K562 (cell line): ENCODE measurements around the gene ABR. TPM values are rescaled to one million over a fixed set of nuclear protein-coding genes. Genes with fewer than 3 reads are reported as not detected.

ENCODE experiments used
- ATAC-seq: fragments of 200-7000 bp; cut with Tn5 transposase; 3 replicates; pipeline ENCODE4 v1.9.1; 2020; ENCODE audit warnings: moderate library complexity
- BruUV-seq: library from RNA; stranded (reverse); fragments of 400-500 nt; replicated peaks from 2 replicates; lab custom pipeline; 2021; lab: Mats Ljungman, UMichigan
- CTCF ChIA-PET: fragments of 300-600 bp; formaldehyde crosslinking; extraction: SDS; loops from one replicate; lab custom pipeline; 2021; ENCODE audit warnings: low intra/inter-chr PET ratio; lab: Yijun Ruan, JAX
- POLR2A ChIA-PET: fragments of 300-600, 350-650 bp; sonication (Branson Sonifier 250); formaldehyde crosslinking; extraction: SDS; loops from one replicate; lab custom pipeline; 2021; ENCODE audit warnings: antibody characterized with exemption, inconsistent platforms; lab: Yijun Ruan, JAX
- DNase-seq, 4 experiments: peaks; one replicate each; pipeline versions ENCODE4 v3.0.0 to v3.0.0-alpha.2; 2011 to 2018; ENCODE audit warnings: low spot score in 3 of 4, mixed read lengths in 3 of 4; ENCODE audit errors: extremely low read depth in 1 of 4
- FAIRE-seq: peaks from 2 replicates; lab custom pipeline; 2011; peaks lifted over from hg19 to GRCh38; lab: Jason Lieb, UNC
- H2AFZ ChIP-seq: 2 replicates; pipeline ENCODE4 v1.6.0; 2011; ENCODE audit warnings: low read depth, low read length, control low read depth, inconsistent platforms
- H3K27ac ChIP-seq: fragments of 200-600 bp; 3 replicates; pipeline ENCODE4 v1.8.0; 2011; ENCODE audit warnings: low read depth, mild to moderate bottlenecking, control low read depth, inconsistent platforms, low read length, moderate library complexity, mixed read lengths; ENCODE audit errors: extremely low read depth
- H3K27me3 ChIP-seq, 2 experiments: fragments of 300-600 bp in 1 of 2; 2 replicates in 1 of 2; 3 replicates in 1 of 2; pipeline versions ENCODE4 v1.6.0 to v1.8.0; 2011; ENCODE audit warnings: inconsistent platforms in 2 of 2, low read length in 2 of 2, mild to moderate bottlenecking in 1 of 2, mixed read lengths in 1 of 2, moderate library complexity in 1 of 2; ENCODE audit not compliant: control insufficient read depth in 2 of 2, insufficient read depth in 2 of 2
- H3K36me3 ChIP-seq: fragments of 300-600 bp; 3 replicates; pipeline ENCODE4 v1.8.0; 2011; ENCODE audit warnings: mild to moderate bottlenecking, low read length, inconsistent platforms; ENCODE audit not compliant: control insufficient read depth, insufficient read depth
- H3K4me1 ChIP-seq, 2 experiments: fragments of 200-600 bp in 1 of 2; replicated peaks in 1 of 2; 2 replicates in 1 of 2; 3 replicates in 1 of 2; pipeline versions ENCODE4 v1.5.1 to v1.8.0; 2011; ENCODE audit warnings: inconsistent platforms in 2 of 2, low read length in 2 of 2, mild to moderate bottlenecking in 1 of 2, mixed read lengths in 1 of 2, moderate library complexity in 1 of 2; ENCODE audit not compliant: control insufficient read depth in 2 of 2, insufficient read depth in 2 of 2
- H3K4me2 ChIP-seq: 2 replicates; pipeline ENCODE4 v1.6.1; 2011; ENCODE audit warnings: low read length, control low read depth, inconsistent platforms, mixed read lengths; ENCODE audit not compliant: insufficient read depth
- H3K4me3 ChIP-seq: fragments of 200-600 bp; sonication (generic), shearing (Covaris generic); 2 replicates; pipeline ENCODE4 v1.5.1; 2016; ENCODE audit warnings: control low read depth, inconsistent platforms
- H3K79me2 ChIP-seq: fragments of 200-600 bp; 3 replicates; pipeline ENCODE4 v1.8.0; 2011; ENCODE audit warnings: low read length, inconsistent platforms; ENCODE audit not compliant: control insufficient read depth, insufficient read depth
- H3K9ac ChIP-seq, 2 experiments: 2 replicates each; pipeline versions ENCODE4 v1.6.0 to v1.6.1; 2011; ENCODE audit warnings: low read depth in 2 of 2, low read length in 2 of 2, control low read depth in 1 of 2, inconsistent platforms in 1 of 2, mild to moderate bottlenecking in 1 of 2, mixed read lengths in 1 of 2; ENCODE audit not compliant: insufficient read depth in 1 of 2
- H3K9me1 ChIP-seq: one replicate; pipeline ENCODE4 v1.6.0; 2011; ENCODE audit warnings: inconsistent platforms, mild to moderate bottlenecking, low read length, moderate library complexity; ENCODE audit not compliant: control insufficient read depth, insufficient read depth
- H3K9me3 ChIP-seq: replicated peaks from 2 replicates; pipeline ENCODE4 v1.5.1; 2011; ENCODE audit warnings: low read depth, low read length, inconsistent platforms; ENCODE audit not compliant: control insufficient read depth, insufficient read depth
- H4K20me1 ChIP-seq: replicated peaks from 2 replicates; pipeline ENCODE4 v1.6.1; 2011; ENCODE audit warnings: low read length, inconsistent platforms, mixed read lengths; ENCODE audit not compliant: control insufficient read depth, insufficient read depth
- CBFA2T2 ChIP-seq: fragments of 450-650 bp; conservative IDR thresholded peaks from 2 replicates; pipeline ENCODE4 v1.6.1; 2017; ENCODE audit warnings: mild to moderate bottlenecking
- CHD4 ChIP-seq: fragments of 200-600 bp; sonication (generic); IDR thresholded peaks from 3 replicates; pipeline ENCODE4 v1.6.1; 2012; ENCODE audit warnings: low read depth, mild to moderate bottlenecking, mixed read lengths, low read length, inconsistent platforms; ENCODE audit not compliant: insufficient read depth, insufficient replicate concordance, poor library complexity, severe bottlenecking
- DMBX1 ChIP-seq: fragments of 250-450 bp; sonication (Bioruptor Pico); IDR thresholded peaks from 2 replicates; pipeline ENCODE4 v1.8.0; 2022; ENCODE audit warnings: inconsistent platforms, mild to moderate bottlenecking, moderate library complexity, borderline replicate concordance
- E2F3 ChIP-seq: fragments of 250-450 bp; sonication (Bioruptor Pico); IDR thresholded peaks from 2 replicates; pipeline ENCODE4 v1.4.0; 2020; ENCODE audit warnings: mild to moderate bottlenecking
- FOXJ3 ChIP-seq: sonication (generic); formaldehyde crosslinking; IDR thresholded peaks from 2 replicates; pipeline ENCODE4 v1.4.0; 2020; ENCODE audit warnings: mild to moderate bottlenecking, missing genetic modification reagents
- MAZ ChIP-seq, 2 experiments: fragments of 450-650 bp in 1 of 2; sonication (generic) in 1 of 2; formaldehyde crosslinking; IDR thresholded peaks in 1 of 2; conservative IDR thresholded peaks in 1 of 2; 2 replicates each; pipeline versions ENCODE4 v1.4.0 to v1.5.0; 2020; ENCODE audit warnings: mild to moderate bottlenecking in 1 of 2, missing genetic modification reagents in 1 of 2
- MBD1 ChIP-seq: fragments of 250-450 bp; sonication (Bioruptor Pico); IDR thresholded peaks from 2 replicates; pipeline ENCODE4 v1.8.0; 2022; ENCODE audit warnings: inconsistent platforms
- PATZ1 ChIP-seq: fragments of 250-450 bp; sonication (Bioruptor Pico); IDR thresholded peaks from 2 replicates; pipeline ENCODE4 v1.5.0; 2020; ENCODE audit warnings: mild to moderate bottlenecking, borderline replicate concordance
- RFX5 ChIP-seq: IDR thresholded peaks from 2 replicates; pipeline ENCODE4 v1.6.1; 2011; ENCODE audit warnings: low read depth, mild to moderate bottlenecking, improper control_type of control experiment, low read length
- SP1 ChIP-seq: sonication (generic); formaldehyde crosslinking; IDR thresholded peaks from 2 replicates; pipeline ENCODE4 v1.8.1; 2022; ENCODE audit warnings: mild to moderate bottlenecking, missing genetic modification reagents
- TFE3 ChIP-seq: fragments of 450-650 bp; formaldehyde crosslinking; IDR thresholded peaks from 2 replicates; pipeline ENCODE4 v1.4.0; 2020; ENCODE audit warnings: mild to moderate bottlenecking, mixed read lengths
- TSC22D4 ChIP-seq: fragments of 450-650 bp; IDR thresholded peaks from 2 replicates; pipeline ENCODE4 v1.6.1; 2016; ENCODE audit warnings: missing genetic modification characterization, missing biosample characterization, control low read depth
- ZNF134 ChIP-seq: fragments of 250-450 bp; sonication (Bioruptor Pico); conservative IDR thresholded peaks from 2 replicates; pipeline ENCODE4 v1.4.0; 2020
- ZNF280B ChIP-seq: fragments of 250-450 bp; sonication (Bioruptor Pico); IDR thresholded peaks from 2 replicates; pipeline ENCODE4 v1.5.1; 2021; ENCODE audit warnings: mild to moderate bottlenecking
- ZNF583 ChIP-seq: fragments of 250-450 bp; sonication (Bioruptor Pico); IDR thresholded peaks from 2 replicates; pipeline ENCODE4 v1.4.0; 2020
- ZNF780A ChIP-seq: fragments of 250-450 bp; sonication (Bioruptor Pico); IDR thresholded peaks from 2 replicates; pipeline ENCODE4 v1.5.0; 2021; ENCODE audit warnings: mild to moderate bottlenecking
- WGBS: fragments of 100-300 bp; shearing (Covaris generic); methylation state at CpG from one replicate; pipeline ENCODE4 v1.1.6; 2016; ENCODE audit warnings: low coverage, mixed read lengths; ENCODE audit not compliant: insufficient coverage; ENCODE audit errors: missing lambda C conversion rate; 5-methylcytosine and 5-hydroxymethylcytosine counted together
- in situ Hi-C: fragments of 300-500 bp; cut with MboI; formaldehyde crosslinking; loops from 4 replicates; pipeline ENCODE4 v1.15.0; 2018; ENCODE audit warnings: inconsistent platforms, mixed read lengths
- intact Hi-C: fragments of 100-400 bp; cut with micrococcal nuclease; formaldehyde crosslinking; loops from 2 replicates; pipeline ENCODE4 v1.14.2; 2022
- polyA plus RNA-seq, 8 experiments: library from polyadenylated mRNA; depleted of rRNA in 4 of 8; stranded (reverse) in 5 of 8; unstranded in 3 of 8; fragments of >200 nt; fragmentation: Nextera tagmentation in 2 of 8; fragmentation: Illumina TruSeq in 1 of 8; extraction: Ambion mirVana in 2 of 8; extraction: Trizol in 1 of 8; gene quantifications; 2 replicates each; pipeline versions ENCODE4 v1.2.1 to v1.2.3, GENCODE V29; 2011 to 2014; ENCODE audit warnings: inconsistent platforms in 1 of 8, missing spikeins in 1 of 8
- total RNA-seq, 7 experiments: library from RNA; depleted of rRNA in 6 of 7; stranded (reverse); fragments of >200 nt in 6 of 7; fragmentation: Illumina TruSeq in 2 of 7; extraction: Trizol in 2 of 7; gene quantifications; 2 replicates each; pipeline versions ENCODE4 v1.2.1 to v1.2.3, GENCODE V29; 2011 to 2021; ENCODE audit warnings: low replicate concordance in 1 of 7

The ABR gene
- total and polyA plus RNA-seq, 9 of the 15 experiments (the other 6 are each of a cell fraction or from before 2014, with no cell fraction given), result 0.07 to 1.6 (median 0.37) TPM; not detected in 1

- no TSS peak for BruUV-seq
- no peak for ATAC-seq
- no peaks in the 10 kb centered on the region for H3K79me2 ChIP-seq
- no peaks in the 10 kb centered on the region for H3K4me1 ChIP-seq
- no peak overlapping the region for H2AFZ ChIP-seq
- peaks cover 12 to 52% of the 10 kb centered on the region in 2 experiments; a peak in 4 of 5 replicates for H3K27me3 ChIP-seq
- H3K9me1 ChIP-seq, result no peaks in the 10 kb centered on the region
- in situ Hi-C loops, result no loop called here
- no peak for DNase-seq
- H3K4me3 ChIP-seq, result no peak overlapping the region
- WGBS, result 4% methylated on average over 8 of the region's 8 CpGs
- H4K20me1 ChIP-seq, result no peaks in the 10 kb centered on the region
- no peaks in the 10 kb centered on the region for H3K9me3 ChIP-seq
- no peak overlapping the region for H3K9ac ChIP-seq
- H3K36me3 ChIP-seq, result no peaks in the 10 kb centered on the region
- no peak for FAIRE-seq
- ChIA-PET POLR2A (interaction anchor here (1.0 kb wide), 1 partner anchor 29 kb away, joined by 3 read pairs; no protein-coding TSS in a partner anchor), CTCF (no interaction called here)
- no peak overlapping the region for H3K27ac ChIP-seq
- intact Hi-C loops, result no loop called here
- H3K4me2 ChIP-seq, result no peak overlapping the region
- TF ChIP-seq PATZ1 (CRISPR knock-in tag), result no peak
- TF ChIP-seq CBFA2T2, result no peak
- TF ChIP-seq TFE3 (CRISPR knock-in tag), result no peak
- no peak for TF ChIP-seq MAZ (CRISPR knock-in tag; conservative IDR thresholded peaks at IDR 0.05 in 1 of 2, IDR thresholded peaks at IDR 0.05 in 1 of 2)
- no peak for TF ChIP-seq DMBX1 (CRISPR knock-in tag)
- TF ChIP-seq ZNF583 (CRISPR knock-in tag), result no peak
- TF ChIP-seq ZNF780A, result no peak
- TF ChIP-seq MBD1 (CRISPR knock-in tag), result no peak
- TF ChIP-seq FOXJ3 (CRISPR knock-in tag), result no peak
- no peak for TF ChIP-seq SP1
- TF ChIP-seq ZNF134, result no peak
- TF ChIP-seq ZNF280B (CRISPR knock-in tag), result no peak
- no peak for TF ChIP-seq CHD4
- TF ChIP-seq E2F3, result no peak
- TF ChIP-seq RFX5, result no peak
- TF ChIP-seq TSC22D4 (tag), result no peak
Measured at GRCh38 chr17:962166-962565, 217.6 kb downstream of the ABR start.
